ENCODE measurements around the gene RRP1B.
A peak's percentile ranks its signal among the peaks of the same experiment; 100 is the strongest.

Gene RRP1B

GRCh38 chr21:43717967-43718871, 58.9 kb downstream of the RRP1B start:
- TF ChIP-seq GATA2 (IDR thresholded peaks at IDR 0.05; ENCODE audit: low read depth, low read length) (no peak), GATA3 (IDR thresholded peaks at IDR 0.05; ENCODE audit: low read depth, low read length) (no peak)

- no peak for TF ChIP-seq GATA2 (IDR thresholded peaks at IDR 0.05; ENCODE audit: low read depth, low read length)
- no peak for TF ChIP-seq GATA3 (IDR thresholded peaks at IDR 0.05; ENCODE audit: low read depth, low read length)
Observed at GRCh38 chr21:43718872-43719747, 59.8 kb downstream of the RRP1B start, which contains the start of gene PDXK. PDXK (plus strand) TSS chr21:43719129; CDS start chr21:43719295, 166 bp downstream.

GRCh38 chr21:43719748-43720538, 60.6 kb downstream of the RRP1B start:
- TF ChIP-seq GATA3 (IDR thresholded peaks at IDR 0.05; ENCODE audit: low read depth, low read length) (no peak), GATA2 (IDR thresholded peaks at IDR 0.05; ENCODE audit: low read depth, low read length) (no peak)

- TF ChIP-seq GATA3 (IDR thresholded peaks at IDR 0.05; ENCODE audit: low read depth, low read length) (no peak), GATA2 (IDR thresholded peaks at IDR 0.05; ENCODE audit: low read depth, low read length) (no peak)
Observed at GRCh38 chr21:43720539-43721166, 61.3 kb downstream of the RRP1B start.

- TF ChIP-seq GATA3 (IDR thresholded peaks at IDR 0.05; ENCODE audit: low read depth, low read length) (no peak), GATA2 (IDR thresholded peaks at IDR 0.05; ENCODE audit: low read depth, low read length) (no peak)
Observed at GRCh38 chr21:43721206-43721605, 61.8 kb downstream of the RRP1B start.

- TF ChIP-seq GATA3 (IDR thresholded peaks at IDR 0.05; ENCODE audit: low read depth, low read length) (no peak), GATA2 (IDR thresholded peaks at IDR 0.05; ENCODE audit: low read depth, low read length) (no peak)
Observed at GRCh38 chr21:43721939-43722338, 62.6 kb downstream of the RRP1B start.

GRCh38 chr21:43723648-43724047, 64.3 kb downstream of the RRP1B start:
- TF ChIP-seq GATA3 (IDR thresholded peaks at IDR 0.05; ENCODE audit: low read depth, low read length) (no peak), GATA2 (IDR thresholded peaks at IDR 0.05; ENCODE audit: low read depth, low read length) (no peak)

- no peak for TF ChIP-seq GATA3 (IDR thresholded peaks at IDR 0.05; ENCODE audit: low read depth, low read length)
- TF ChIP-seq GATA2 (IDR thresholded peaks at IDR 0.05; ENCODE audit: low read depth, low read length): no peak
Observed at GRCh38 chr21:43726686-43727518, 67.5 kb downstream of the RRP1B start.

- TF ChIP-seq GATA3 (IDR thresholded peaks at IDR 0.05; ENCODE audit: low read depth, low read length) (no peak), GATA2 (IDR thresholded peaks at IDR 0.05; ENCODE audit: low read depth, low read length) (no peak)
Observed at GRCh38 chr21:43727519-43728153, 68.3 kb downstream of the RRP1B start.

GRCh38 chr21:43728154-43728466, 68.8 kb downstream of the RRP1B start:
- TF ChIP-seq GATA3 (IDR thresholded peaks at IDR 0.05; ENCODE audit: low read depth, low read length) (no peak), GATA2 (IDR thresholded peaks at IDR 0.05; ENCODE audit: low read depth, low read length) (no peak)

- no peak for TF ChIP-seq GATA3 (IDR thresholded peaks at IDR 0.05; ENCODE audit: low read depth, low read length)
- peak; percentile 73 for TF ChIP-seq GATA2 (IDR thresholded peaks at IDR 0.05; ENCODE audit: low read depth, low read length)
Observed at GRCh38 chr21:43728467-43729390, 69.4 kb downstream of the RRP1B start.
